OCI-LY3 (cell line): Measurements from ENCODE around the gene UTP20.

Source experiments
- EZH2phosphoT487 ChIP-seq: fragments of 200-600 bp; shearing (Covaris generic); IDR thresholded peaks from 2 replicates; pipeline ENCODE4 v1.6.1; 2018; ENCODE audit warnings: antibody characterized with exemption, mixed run types, low read depth
- TF ChIP-seq, protein P1 (sequence below): fragments of 200-600, 300-600 bp; sonication (generic); IDR thresholded peaks from 2 replicates; pipeline ENCODE4 v1.5.1; 2014; ENCODE audit warnings: antibody characterized with exemption, low read length, low read depth

DNA sequence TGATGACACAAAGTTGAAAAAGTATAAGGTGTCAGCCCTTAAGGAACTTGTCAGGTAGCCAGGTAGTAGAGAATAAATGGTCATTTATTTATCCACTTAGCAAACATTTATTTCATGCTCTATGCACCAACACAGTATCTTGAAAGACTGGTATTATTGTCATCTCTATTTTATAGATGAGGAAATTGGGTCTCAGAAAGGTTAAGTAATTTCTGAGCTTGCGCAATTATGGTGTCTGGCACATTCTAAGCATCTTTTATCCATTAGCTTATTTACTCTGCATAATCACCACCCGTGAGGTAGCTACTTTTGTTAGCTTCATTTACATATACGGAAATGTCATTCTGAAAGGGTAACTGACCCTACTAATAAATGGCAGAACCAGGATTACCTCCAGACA is 2.5 kb upstream of the UTP20 start:
- TF ChIP-seq, protein P1, sequence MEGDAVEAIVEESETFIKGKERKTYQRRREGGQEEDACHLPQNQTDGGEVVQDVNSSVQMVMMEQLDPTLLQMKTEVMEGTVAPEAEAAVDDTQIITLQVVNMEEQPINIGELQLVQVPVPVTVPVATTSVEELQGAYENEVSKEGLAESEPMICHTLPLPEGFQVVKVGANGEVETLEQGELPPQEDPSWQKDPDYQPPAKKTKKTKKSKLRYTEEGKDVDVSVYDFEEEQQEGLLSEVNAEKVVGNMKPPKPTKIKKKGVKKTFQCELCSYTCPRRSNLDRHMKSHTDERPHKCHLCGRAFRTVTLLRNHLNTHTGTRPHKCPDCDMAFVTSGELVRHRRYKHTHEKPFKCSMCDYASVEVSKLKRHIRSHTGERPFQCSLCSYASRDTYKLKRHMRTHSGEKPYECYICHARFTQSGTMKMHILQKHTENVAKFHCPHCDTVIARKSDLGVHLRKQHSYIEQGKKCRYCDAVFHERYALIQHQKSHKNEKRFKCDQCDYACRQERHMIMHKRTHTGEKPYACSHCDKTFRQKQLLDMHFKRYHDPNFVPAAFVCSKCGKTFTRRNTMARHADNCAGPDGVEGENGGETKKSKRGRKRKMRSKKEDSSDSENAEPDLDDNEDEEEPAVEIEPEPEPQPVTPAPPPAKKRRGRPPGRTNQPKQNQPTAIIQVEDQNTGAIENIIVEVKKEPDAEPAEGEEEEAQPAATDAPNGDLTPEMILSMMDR, result no peak
- TF ChIP-seq EZH2phosphoT487, result no peak
